Activated B cell treated with CpG ODN at 0.5 μM for 24 hours (primary cell): ENCODE results near the gene SUPV3L1. TPM values are rescaled to one million over a fixed set of nuclear protein-coding genes. Genes with fewer than 3 reads are reported as not detected.

ENCODE experiments used
- ATAC-seq: fragments of 200-7000 bp; cut with Tn5 transposase; one replicate; pipeline ENCODE4 v1.10.0; 2021; ENCODE audit warnings: low read depth, mild to moderate bottlenecking, moderate library complexity
- CTCF ChIA-PET: fragments of 350-600 bp; sonication (Branson Sonifier 250); formaldehyde crosslinking; loops from one replicate; lab custom pipeline; 2021; ENCODE audit warnings: antibody characterized with exemption; lab: Charles Lee
- POLR2A ChIA-PET: fragments of 350-600 bp; sonication (Branson Sonifier 250); formaldehyde crosslinking; loops from one replicate; lab custom pipeline; 2021; ENCODE audit warnings: antibody characterized with exemption; lab: Charles Lee
- DNase-seq: peaks from one replicate; pipeline ENCODE4 v3.0.0; 2022
- H3K27ac Mint-ChIP-seq: one replicate; pipeline ENCODE4 v1.8.0; 2020; ENCODE audit warnings: mixed read lengths
- H3K27me3 Mint-ChIP-seq: one replicate; pipeline ENCODE4 v1.8.0; 2021; ENCODE audit warnings: mixed read lengths
- H3K36me3 Mint-ChIP-seq: one replicate; pipeline ENCODE4 v1.8.0; 2021; ENCODE audit warnings: low read depth, mixed read lengths
- H3K4me1 Mint-ChIP-seq: one replicate; pipeline ENCODE4 v1.8.0; 2021; ENCODE audit warnings: mixed read lengths
- H3K4me3 Mint-ChIP-seq: one replicate; pipeline ENCODE4 v1.8.0; 2020; ENCODE audit warnings: mild to moderate bottlenecking, mixed read lengths
- H3K9me3 Mint-ChIP-seq: one replicate; pipeline ENCODE4 v1.8.0; 2020; ENCODE audit warnings: mixed read lengths
- intact Hi-C: fragments of 100-400 bp; cut with micrococcal nuclease; formaldehyde crosslinking; loops from one replicate; pipeline ENCODE4 v1.15.1; 2024
- total RNA-seq: library from RNA; stranded (reverse); gene quantifications from 2 replicates; pipeline ENCODE4 v1.2.3, GENCODE V29; 2022
- TF ChIP-seq, protein P1 (sequence below): fragments of 200-600 bp; IDR thresholded peaks from one replicate; pipeline ENCODE4 v1.8.0; 2022; ENCODE audit warnings: antibody characterized with exemption, mild to moderate bottlenecking

SUPV3L1 gene
- total RNA-seq, 1 donor from 2014 or later: 49.1 TPM

DNA sequence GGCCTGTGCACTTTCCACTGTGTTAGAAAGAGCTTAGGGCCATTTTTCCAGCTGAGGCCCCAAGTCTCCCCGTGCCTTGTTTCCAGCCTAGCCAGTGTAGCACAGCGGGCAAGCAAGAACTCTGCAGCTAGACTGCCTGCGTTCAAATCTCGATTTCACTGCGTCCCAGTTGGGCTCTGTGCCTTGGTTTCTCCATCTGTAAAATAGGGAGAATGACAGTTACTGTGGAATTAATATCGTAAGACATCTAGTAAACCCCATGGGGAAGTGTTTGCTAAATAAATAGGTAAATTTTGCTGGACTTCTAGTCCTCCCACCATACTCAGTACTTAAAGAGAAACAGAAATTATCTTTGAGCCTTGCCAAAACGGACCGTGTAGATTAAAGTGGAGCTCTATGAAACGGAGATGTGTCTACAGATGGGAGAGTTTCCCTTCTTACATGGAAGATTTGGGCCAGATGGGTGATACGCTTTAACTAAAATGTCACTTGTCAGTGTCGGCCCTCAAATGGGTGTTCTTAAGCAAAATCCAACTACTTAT is 36.6 kb downstream of the SUPV3L1 start:
- CTCF ChIA-PET: interaction anchor here (0.8 to 1.2 kb wide), 2 partner anchors 12 to 15 kb away, joined by 3 read pairs; no protein-coding TSS in a partner anchor

DNA sequence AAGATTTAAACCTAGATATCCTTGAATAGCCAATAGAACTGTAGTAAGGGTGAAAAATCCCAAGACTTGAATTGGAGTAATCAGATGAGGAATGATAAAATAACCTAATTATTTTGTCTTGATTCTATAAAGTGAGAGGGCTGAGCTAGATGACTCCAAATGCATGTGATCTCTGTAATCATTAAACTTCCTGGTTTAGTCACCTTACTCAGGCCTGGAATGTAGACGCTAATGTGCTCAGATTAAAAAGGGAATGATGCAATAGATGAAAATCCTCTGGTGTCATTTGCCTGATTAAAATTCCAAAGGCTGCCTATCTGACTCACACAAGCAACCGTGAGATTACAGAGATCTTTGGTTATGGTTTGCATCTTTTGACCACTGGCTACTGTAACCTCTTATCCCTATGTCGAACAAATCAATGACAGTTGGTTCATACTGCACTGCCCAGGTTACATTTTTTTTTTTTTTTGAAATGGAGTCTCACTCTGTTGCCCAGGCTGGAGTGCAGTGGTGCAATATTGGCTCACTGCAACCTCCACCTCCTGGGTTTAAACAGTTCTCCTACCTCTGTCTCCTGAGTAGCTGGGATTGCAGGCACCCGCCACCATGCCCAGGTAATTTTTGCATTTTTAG is 37.2 kb downstream of the SUPV3L1 start:
- H3K27me3 Mint-ChIP-seq: peaks cover 2% of the 10 kb centered on the region
- H3K4me3 Mint-ChIP-seq: no peak overlapping the region
- ChIA-PET POLR2A (no interaction called here), CTCF (interaction anchor here (1.2 kb wide), 1 partner anchor 14 kb away, joined by 3 read pairs; no protein-coding TSS in a partner anchor)
- TF ChIP-seq, protein P1, sequence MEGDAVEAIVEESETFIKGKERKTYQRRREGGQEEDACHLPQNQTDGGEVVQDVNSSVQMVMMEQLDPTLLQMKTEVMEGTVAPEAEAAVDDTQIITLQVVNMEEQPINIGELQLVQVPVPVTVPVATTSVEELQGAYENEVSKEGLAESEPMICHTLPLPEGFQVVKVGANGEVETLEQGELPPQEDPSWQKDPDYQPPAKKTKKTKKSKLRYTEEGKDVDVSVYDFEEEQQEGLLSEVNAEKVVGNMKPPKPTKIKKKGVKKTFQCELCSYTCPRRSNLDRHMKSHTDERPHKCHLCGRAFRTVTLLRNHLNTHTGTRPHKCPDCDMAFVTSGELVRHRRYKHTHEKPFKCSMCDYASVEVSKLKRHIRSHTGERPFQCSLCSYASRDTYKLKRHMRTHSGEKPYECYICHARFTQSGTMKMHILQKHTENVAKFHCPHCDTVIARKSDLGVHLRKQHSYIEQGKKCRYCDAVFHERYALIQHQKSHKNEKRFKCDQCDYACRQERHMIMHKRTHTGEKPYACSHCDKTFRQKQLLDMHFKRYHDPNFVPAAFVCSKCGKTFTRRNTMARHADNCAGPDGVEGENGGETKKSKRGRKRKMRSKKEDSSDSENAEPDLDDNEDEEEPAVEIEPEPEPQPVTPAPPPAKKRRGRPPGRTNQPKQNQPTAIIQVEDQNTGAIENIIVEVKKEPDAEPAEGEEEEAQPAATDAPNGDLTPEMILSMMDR: no peak
- intact Hi-C loops: no loop called here
- no peaks in the 10 kb centered on the region for H3K36me3 Mint-ChIP-seq
- ATAC-seq (no peak), DNase-seq (no peak)
- H3K27ac Mint-ChIP-seq: no peak overlapping the region
- peaks cover 6% of the 10 kb centered on the region for H3K4me1 Mint-ChIP-seq
- no peaks in the 10 kb centered on the region for H3K9me3 Mint-ChIP-seq

More for the DNA sequence above, 36.6 kb downstream of the SUPV3L1 start:
- no peak overlapping the region for H3K27ac Mint-ChIP-seq
- ATAC-seq (no peak), DNase-seq (no peak)
- H3K9me3 Mint-ChIP-seq: no peaks in the 10 kb centered on the region
- no peak overlapping the region for H3K4me3 Mint-ChIP-seq
- intact Hi-C loops: no loop called here
- H3K36me3 Mint-ChIP-seq: no peaks in the 10 kb centered on the region
- POLR2A ChIA-PET: no interaction called here
- peaks cover 2% of the 10 kb centered on the region for H3K4me1 Mint-ChIP-seq
- TF ChIP-seq, protein P1: no peak
- peaks cover 2% of the 10 kb centered on the region for H3K27me3 Mint-ChIP-seq

DNA sequence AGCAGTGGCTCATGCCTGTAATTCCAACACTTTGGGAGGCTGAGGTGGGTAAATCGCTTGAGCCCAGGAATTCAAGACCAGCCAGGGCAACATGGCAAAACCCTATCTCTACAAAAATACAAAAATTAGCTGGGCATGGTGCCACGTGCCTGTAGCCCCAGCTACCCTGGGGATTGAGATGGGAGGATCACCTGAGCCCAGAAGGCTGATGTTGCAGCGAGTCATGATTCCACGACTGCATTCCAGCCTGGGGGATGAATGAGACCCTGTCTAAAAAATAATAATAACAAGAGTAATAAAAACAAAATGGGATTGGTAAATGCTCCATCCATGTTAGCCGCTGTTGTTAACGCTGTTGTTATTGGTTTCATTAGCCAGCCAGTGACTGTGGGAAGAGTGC is 38.8 kb downstream of the SUPV3L1 start:
- Mint-ChIP-seq H3K27me3 (peaks cover 2% of the 10 kb centered on the region), H3K4me1 (peaks cover 17% of the 10 kb centered on the region), H3K27ac (no peak overlapping the region), H3K4me3 (no peak overlapping the region), H3K36me3 (no peaks in the 10 kb centered on the region), H3K9me3 (no peaks in the 10 kb centered on the region)
- ChIA-PET POLR2A (interaction anchor here (1.1 kb wide), 1 partner anchor 10 kb away, joined by 3 read pairs; no protein-coding TSS in a partner anchor), CTCF (no interaction called here)
- DNase-seq (no peak), ATAC-seq (no peak)
- intact Hi-C loops: no loop called here
- TF ChIP-seq, protein P1: no peak

DNA sequence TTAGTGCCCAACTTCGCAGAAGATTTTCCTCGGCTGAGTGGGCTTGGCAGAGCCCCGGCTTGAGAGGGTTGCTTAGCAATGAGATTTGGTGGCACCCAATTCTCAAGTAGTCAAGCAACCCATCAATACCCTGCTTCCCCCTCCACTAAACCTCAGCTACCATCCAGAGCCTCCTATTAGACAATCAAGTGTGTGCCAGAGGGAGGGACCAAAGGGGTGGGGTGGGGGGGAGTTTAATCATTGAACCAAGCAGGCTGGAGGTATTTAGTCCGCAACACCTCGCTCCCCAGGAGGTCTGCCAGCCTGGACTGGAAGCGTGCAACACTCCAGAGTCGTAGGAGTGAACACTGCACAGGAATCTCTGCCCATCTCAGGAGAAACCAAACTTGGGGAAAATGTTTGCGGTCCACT is 40.0 kb downstream of the SUPV3L1 start, which contains the start of gene HKDC1:
TSS of gene HKDC1 (plus strand) at position 292 of the 411 bp plus-strand sequence. CDS start at position 396, 104 bp downstream.
- ChIA-PET CTCF (interaction anchor here (0.9 kb wide), 1 partner anchor 8 kb away, joined by 4 read pairs; no protein-coding TSS in a partner anchor), POLR2A (interaction anchor here (1.1 kb wide), 1 partner anchor 9 kb away, joined by 3 read pairs; no protein-coding TSS in a partner anchor)
- intact Hi-C loops: no loop called here
- no peaks in the 10 kb centered on the region for H3K9me3 Mint-ChIP-seq
- H3K27me3 Mint-ChIP-seq: peaks cover 2% of the 10 kb centered on the region
- ATAC-seq (no peak), DNase-seq (no peak)
- no peak within 1 kb of the TSS for H3K4me3 Mint-ChIP-seq
- TF ChIP-seq, protein P1: no peak
- peaks cover 21% of the 10 kb centered on the region for H3K4me1 Mint-ChIP-seq
- no peaks in the 10 kb centered on the region for H3K36me3 Mint-ChIP-seq
- no peak within 1 kb of the TSS for H3K27ac Mint-ChIP-seq

DNA sequence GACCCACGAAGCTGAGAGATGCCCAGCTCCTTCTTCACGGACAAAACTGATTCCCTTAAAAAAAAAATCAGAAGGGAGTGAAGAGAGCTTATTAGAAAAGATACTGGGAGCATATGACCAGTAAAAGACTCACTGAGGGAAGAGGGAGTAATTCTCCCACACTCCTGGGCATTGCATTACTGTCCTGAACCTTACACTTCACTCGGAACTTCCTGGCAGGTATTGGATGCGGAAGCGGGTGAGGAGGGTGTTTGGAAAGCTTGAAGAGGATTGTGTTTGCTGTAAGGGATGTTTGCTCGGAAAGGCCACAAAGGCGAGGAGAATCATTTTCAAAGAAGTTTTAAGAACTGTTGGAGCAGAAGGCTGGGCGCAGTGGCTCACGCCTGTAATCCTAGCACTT is 40.5 kb downstream of the SUPV3L1 start:
- ChIA-PET POLR2A (no interaction called here), CTCF (interaction anchor here (0.9 kb wide), 1 partner anchor 9 kb away, joined by 4 read pairs; no protein-coding TSS in a partner anchor)
- ATAC-seq (no peak), DNase-seq (no peak)
- Mint-ChIP-seq H3K27me3 (peaks cover 2% of the 10 kb centered on the region), H3K4me1 (peaks cover 25% of the 10 kb centered on the region), H3K4me3 (no peak overlapping the region), H3K27ac (no peak overlapping the region), H3K9me3 (no peaks in the 10 kb centered on the region), H3K36me3 (no peaks in the 10 kb centered on the region)
- intact Hi-C loops: no loop called here
- TF ChIP-seq, protein P1: no peak
